Activated CD8-positive, alpha-beta memory T cell treated with anti-CD3 and anti-CD28 coated beads, Interleukin-2, amount 50 U/mL, for 24 hours (primary cell): ENCODE data around the gene CAPZA1.
"Not testable (repeated sequence)": the region's sequence is repeated elsewhere in the genome, so short reads cannot be mapped to it uniquely, and the experiment has no call there.

ENCODE experiments used
- DNase-seq: peaks from one replicate; pipeline ENCODE4 v3.0.0-alpha.2; 2020; ENCODE audit errors: extremely low read depth

CAPZA1 gene

GRCh38 chr1:112628516-112628915 lies 8.9 kb downstream of the CAPZA1 start:
- no peak for DNase-seq

- no peak for DNase-seq
Measured at GRCh38 chr1:112629256-112629655, 9.6 kb downstream of the CAPZA1 start.

GRCh38 chr1:112633628-112634027 lies 14.0 kb downstream of the CAPZA1 start:
- no peak for DNase-seq

GRCh38 chr1:112634367-112634766 lies 14.7 kb downstream of the CAPZA1 start:
- DNase-seq: no peak

- DNase-seq: no peak
Measured at GRCh38 chr1:112636056-112636455, 16.4 kb downstream of the CAPZA1 start.

DNA sequence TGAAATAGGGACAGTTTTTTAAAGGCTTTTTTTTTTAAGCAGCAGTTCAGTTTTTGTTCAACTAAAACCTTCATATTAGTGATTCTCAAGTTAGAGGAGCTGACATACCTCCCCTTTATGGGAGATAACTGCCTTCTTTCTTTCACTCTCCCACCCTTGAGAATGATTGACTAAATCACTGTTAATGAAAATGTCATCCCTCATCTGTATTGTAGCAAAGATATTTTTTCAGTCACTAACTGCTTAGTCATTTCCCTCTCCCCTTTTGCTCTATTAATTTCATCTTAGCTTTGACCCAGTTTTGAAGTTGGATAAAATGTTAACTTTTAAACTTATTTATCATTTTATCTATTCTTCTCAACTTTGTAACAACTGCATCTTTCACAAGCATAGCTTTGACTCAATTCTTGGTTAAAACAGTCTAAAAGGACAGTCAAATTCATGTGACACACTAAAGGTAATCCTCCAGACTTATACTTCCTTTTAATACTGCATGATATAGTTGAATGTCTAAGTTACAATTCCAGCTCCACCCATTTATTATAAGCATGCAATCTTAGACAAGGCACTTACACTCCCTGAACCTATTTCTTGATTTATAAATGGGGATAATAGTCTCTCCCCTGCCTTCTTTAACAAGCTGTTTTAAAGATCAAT lies 17.1 kb downstream of the CAPZA1 start:
- DNase-seq: no peak

DNA sequence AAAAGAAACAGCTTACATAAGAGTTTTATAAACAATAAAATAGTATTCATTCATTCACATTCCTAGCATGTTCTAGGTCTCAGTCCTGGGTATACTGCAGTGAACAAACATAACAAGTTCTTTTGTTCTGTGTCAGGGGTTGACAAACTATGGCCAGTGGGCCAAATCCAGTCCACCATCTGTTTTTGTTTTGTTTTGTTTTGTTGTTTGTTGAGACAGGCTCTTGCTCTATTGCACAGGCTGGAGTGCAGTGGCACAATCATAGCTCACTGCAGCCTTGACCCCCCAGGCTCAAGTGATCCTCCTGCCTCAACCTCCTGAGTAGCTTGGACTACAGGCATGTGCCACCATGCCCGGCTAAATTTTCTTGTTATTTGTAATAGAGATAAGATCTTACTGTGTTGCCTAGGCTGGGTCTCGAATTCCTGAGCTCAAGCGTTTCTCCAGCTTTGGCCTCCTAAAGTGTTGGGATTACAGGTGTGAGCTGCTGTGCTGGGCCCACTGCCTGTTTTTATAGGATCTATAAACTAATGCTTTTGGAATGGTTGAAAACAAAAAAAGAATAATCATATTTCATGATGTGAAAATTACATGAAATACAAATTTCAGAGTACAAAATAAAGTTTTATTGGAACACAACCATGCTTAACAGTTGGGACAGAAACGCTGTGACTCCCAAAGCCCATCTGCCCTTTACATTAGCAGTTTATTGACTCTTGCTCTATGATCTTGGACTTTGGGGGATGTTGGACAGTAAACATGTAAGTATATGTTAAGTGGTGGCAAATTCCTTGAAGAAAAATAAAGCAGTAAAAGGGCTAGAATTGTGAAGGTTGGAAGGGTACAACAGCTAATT lies 17.9 kb downstream of the CAPZA1 start:
- DNase-seq: no peak

DNA sequence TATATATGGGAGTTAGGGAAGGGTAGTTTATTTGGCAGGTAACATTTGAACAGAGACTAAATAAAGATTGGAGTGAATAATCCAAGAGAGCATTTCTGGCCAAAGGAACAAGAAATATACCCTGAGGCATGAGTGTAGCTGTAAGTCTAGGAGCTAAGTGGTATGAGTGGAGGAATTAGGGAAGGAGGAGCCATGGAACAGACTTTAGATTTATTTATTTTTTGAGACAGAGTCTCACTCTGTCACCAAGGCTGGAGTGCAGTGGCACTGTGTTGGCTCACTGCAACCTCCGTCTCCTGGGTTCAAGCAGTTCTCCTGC lies 18.4 kb downstream of the CAPZA1 start:
- DNase-seq: no peak

DNA sequence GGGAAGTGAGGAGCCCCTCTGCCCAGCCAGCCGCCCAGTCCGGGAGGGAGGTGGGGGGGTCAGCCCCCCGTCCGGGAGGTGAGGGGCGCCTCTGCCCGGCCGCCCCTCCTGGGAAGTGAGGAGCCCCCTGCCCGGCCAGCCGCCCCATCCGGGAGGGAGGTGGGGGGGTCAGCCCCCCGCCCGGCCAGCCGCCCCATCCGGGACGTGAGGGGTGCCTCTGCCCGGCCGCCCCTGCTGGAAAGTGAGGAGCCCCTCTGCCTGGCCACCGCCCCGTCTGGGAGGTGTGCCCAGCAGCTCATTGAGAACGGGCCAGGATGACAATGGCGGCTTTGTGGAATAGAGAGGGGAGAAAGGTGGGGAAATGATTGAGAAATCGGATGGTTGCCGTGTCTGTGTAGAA lies 20.8 kb downstream of the CAPZA1 start:
- not testable (repeated sequence) for DNase-seq

- DNase-seq: no peak
Measured at GRCh38 chr1:112643080-112643479, 23.4 kb downstream of the CAPZA1 start.

DNA sequence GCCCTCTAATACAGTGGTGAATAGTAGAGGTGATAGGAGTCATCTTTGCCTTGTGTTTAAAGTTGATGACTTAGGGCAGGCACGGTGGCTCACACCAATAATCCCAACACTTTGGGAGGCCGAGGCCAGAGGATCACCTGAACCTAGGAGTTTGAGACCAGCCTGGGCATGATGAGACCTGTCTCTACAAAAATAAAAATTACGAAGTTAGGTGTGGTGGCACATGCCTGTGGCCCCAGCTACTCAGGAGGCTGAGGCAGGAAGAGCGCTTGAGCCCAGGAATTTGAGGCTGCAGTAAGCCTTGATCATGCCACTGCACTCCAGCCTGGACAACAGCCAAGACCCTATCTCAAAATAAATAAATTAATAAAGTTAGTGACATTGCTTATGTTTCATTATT lies 26.6 kb downstream of the CAPZA1 start:
- DNase-seq: no peak

GRCh38 chr1:112651205-112651604 lies 31.6 kb downstream of the CAPZA1 start:
- DNase-seq: no peak

GRCh38 chr1:112665857-112666256 lies 46.2 kb downstream of the CAPZA1 start:
- DNase-seq: no peak

DNA sequence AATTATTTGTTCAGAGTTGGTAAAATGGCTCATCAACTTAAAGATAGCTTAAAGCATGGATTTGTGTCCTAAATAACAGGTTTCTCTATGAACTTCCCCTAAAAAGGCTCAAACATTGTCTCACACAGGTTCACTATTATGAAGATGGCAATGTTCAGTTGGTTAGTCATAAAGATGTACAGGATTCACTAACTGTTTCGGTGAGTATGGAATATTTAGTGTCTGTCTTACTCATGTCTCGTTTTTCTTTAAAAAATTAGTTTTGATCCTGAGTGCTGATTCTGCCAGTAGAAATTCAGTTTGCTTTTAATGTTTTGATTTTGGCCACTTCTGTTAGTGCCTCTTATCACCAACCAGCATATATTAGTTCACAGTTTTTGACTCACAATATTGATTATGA lies 47.3 kb downstream of the CAPZA1 start:
- no peak for DNase-seq

GRCh38 chr1:112672009-112672408 lies 52.4 kb downstream of the CAPZA1 start:
- DNase-seq: no peak

DNA sequence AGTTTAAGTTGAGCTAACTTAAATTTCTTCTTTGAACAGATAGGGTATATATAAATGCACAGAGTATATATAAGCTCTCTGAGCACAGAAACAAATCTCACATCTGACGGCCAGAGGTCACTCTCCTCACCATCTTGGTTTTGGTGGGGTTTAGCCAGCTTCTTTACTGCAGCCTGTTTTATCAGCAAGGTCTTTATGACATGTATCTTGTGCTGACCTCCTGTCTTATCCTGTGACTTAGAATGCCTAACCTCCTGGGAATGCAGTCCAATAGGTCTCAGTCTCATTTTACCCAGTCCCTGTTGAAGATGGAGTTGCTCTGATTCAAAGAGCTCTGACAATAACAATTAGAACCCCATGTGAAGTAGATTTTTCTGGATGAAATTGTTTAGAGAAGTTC lies 53.2 kb downstream of the CAPZA1 start:
- DNase-seq: no peak

DNA sequence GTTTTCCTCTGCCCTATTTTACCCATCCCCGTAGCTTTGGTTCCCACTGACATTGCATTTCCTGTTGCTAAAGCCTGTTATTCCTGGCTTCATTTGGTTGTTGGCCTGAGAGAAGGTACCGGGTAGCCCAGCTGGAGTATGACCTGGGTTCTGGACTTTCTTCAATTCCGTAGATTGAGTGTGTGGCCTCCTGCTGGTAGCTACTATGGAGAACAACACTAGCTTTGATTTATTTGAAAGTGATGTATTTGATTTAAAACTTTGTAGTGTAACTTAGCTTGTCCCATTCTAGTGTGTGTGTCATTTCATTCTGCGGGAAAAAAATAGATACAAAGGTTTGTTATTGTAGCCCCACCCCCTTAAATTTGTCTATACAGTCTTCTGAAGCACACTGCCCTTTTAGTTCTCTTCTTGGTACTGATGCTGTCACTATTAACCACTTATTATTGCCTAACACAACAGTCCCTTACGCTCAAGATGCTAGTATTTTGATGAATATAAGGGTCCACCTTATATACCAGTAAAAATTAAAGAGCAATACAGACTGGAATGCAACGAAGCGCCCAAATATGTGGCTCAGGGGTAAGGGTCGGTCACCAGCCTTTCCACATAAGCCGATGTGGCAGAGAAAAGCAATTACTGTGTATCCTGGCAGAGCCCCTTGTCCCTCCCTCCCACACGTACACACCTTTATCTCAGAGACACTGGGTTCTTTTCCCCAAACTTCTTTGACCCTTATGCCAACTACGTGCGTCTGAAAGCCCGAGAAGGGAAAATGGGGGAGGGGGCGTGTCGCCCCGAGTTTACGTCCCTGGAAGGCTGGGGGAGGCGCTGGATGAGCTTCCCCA lies 54.2 kb downstream of the CAPZA1 start:
- DNase-seq: no peak

DNA sequence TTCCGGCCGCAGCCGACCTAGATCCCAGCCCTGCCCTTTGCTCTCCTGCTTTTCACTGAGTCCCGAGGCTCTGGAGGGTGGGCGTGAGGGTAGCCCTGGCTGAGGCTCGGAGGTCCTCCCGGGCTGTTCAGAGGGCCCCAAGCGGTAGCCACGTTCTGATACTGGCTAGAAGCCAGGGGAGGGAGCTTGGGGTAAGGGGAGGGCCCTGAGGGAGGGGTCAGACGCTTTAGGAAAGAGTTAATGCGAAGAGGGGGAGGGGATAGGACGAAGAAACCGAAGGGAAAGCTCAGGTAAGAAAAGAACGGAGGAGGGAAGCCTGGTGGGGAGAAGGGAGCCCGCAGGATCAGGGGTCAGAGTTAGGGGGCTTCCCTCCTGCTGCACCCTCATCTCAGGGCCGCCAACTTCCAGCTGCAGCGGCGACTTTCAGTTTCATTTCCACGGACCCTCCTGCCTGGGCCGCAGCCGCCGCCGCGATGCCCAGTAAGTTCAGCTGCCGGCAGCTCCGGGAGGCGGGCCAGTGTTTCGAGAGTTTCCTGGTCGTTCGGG lies 54.9 kb downstream of the CAPZA1 start, which contains the start of gene MOV10:
Gene MOV10, plus strand, starts transcription at position 220 of the 546 bp plus-strand sequence. Its CDS starts 254 bp downstream, at position 474.
- no peak for DNase-seq

DNA sequence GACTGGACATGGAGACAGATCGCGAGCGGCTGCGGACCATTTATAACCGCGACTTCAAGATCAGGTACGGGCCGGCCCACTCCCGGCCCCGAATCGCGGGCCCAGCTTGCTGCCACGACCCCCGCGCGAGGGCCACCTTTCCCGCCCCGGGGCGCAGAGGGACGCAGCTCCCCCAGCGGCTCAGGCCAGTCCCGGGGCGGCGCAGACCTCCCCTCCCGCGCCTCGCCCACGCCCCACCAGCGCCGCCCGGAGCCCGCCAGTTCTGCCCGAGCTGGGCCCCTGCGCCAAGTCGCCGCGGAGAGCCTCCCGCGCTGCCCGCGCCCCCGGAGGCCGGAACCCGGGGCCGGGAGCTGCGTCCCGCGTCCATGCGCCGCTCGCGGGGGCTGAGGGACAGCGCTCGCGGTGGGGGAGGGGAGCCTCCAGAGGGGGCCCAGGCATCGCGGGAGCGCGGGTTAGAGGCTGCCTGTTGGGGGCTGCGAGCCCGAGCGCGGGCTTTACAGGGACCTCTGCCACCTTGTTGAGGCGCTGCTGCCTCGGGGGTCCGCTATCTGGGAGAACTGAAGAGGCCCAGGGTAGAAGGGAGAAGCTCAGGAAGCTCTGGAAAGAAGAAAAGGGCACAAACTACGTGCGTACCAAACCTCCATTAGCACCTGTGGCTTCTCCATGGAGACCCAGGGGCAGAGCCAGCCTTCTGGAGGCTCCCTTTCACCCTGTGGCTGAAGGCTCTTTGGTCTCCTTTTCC lies 55.5 kb downstream of the CAPZA1 start:
- DNase-seq: no peak

DNA sequence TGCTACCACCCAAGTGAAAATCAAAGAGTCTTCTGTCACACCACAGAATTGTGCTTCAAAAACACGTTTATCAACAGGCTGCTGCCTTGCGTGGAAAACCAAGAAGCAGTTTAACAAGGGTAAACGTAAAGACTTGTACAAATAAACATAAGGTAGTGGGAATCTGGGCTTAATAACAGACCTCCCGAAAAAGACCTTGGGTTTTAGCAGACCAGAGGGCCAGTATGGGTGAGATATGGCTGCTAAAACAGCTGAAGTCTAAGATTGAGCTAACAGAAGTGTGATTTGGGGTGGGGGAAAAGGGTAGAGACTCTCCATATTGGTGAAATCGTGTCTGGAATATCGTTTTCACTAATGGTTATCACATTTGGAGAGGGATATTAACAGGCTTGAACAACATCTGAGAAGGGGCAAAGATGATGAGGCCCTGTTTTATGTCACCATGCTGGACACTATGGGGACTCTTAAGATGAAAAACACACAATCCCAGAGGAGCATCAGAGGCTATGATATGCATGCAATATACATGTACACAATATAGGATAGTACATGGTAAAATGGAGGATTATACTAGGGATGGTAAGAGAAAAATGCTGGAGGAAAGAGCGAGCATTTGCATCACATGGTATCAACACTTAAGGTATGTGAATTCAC lies 56.2 kb downstream of the CAPZA1 start:
- no peak for DNase-seq

- no peak for DNase-seq
Measured at GRCh38 chr1:112676543-112676942, 56.9 kb downstream of the CAPZA1 start.
